ENCODE results near the gene GULP1.

DNA sequence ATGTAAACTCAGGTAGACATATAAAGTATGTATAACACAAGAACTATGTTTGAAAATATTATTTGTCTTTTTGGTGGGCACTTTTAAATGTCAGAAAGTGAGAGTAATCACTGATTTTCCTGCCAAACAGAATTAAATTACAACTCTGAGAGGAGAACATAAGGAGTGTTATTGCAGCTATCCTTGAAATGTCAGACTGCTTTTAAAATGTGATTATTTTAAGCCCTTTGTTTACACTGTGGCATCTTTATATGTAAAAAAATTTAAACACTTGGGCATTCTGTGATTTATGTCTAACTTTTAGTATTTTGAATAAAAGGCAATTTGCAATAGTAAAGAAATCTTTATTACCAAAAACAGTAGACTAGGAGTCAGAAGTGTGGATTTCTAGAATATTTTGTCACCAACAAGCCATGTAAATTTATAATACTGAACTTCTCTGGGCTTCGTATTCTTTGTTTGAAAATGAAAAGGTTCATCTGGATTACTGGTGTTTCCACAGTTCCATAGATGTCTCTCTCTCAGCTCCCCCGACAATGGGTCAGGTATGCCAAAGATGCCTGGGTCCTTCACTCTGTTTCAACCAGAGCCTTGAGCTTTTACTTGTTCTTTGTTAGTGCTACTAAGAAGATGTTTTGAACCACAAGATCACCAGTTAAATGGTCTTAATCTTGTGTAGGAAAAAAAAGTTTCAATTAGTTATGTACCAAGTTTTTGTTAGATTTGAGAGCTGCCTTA, 38.8 kb downstream of the GULP1 start:
- no peak for TF ChIP-seq TAF1 (IDR thresholded peaks at IDR 0.05; ENCODE audit: low read depth, low read length)
- no peak for TF ChIP-seq POLR2A (IDR thresholded peaks at IDR 0.05; ENCODE audit: low read depth, low read length)
- no peak for TF ChIP-seq PAX5 (IDR thresholded peaks at IDR 0.05; ENCODE audit: insufficient read depth, low read length, severe bottlenecking)
- no peak for TF ChIP-seq SPI1 (IDR thresholded peaks at IDR 0.05; ENCODE audit: low read depth, low read length)

Data from GM12891 (cell line).